HEK293T (cell line): Measurements from ENCODE around the gene RNF217.

Experiments
- ARNT ChIP-seq: fragments of 450-650 bp; IDR thresholded peaks from 2 replicates; pipeline ENCODE4 v1.6.1; 2017; ENCODE audit warnings: mild to moderate bottlenecking
- BHLHE40 ChIP-seq: fragments of 450-650 bp; IDR thresholded peaks from 2 replicates; pipeline ENCODE4 v1.6.1; 2016; ENCODE audit warnings: mild to moderate bottlenecking, moderate library complexity, borderline replicate concordance
- CTBP1 ChIP-seq: fragments of 450-650 bp; IDR thresholded peaks from 2 replicates; pipeline ENCODE4 v1.6.1; 2016; ENCODE audit warnings: borderline replicate concordance
- ELF4 ChIP-seq: fragments of 450-650 bp; IDR thresholded peaks from 2 replicates; pipeline ENCODE4 v1.6.1; 2017; ENCODE audit warnings: antibody characterized with exemption
- FOXK2 ChIP-seq: fragments of 450-650 bp; IDR thresholded peaks from 2 replicates; pipeline ENCODE4 v1.6.1; 2016; ENCODE audit warnings: mild to moderate bottlenecking
- FOXM1 ChIP-seq: fragments of 450-650 bp; IDR thresholded peaks from 2 replicates; pipeline ENCODE4 v1.6.1; 2017; ENCODE audit warnings: mild to moderate bottlenecking, borderline replicate concordance
- HDGF ChIP-seq: fragments of 450-650 bp; IDR thresholded peaks from 2 replicates; pipeline ENCODE4 v1.6.1; 2017; ENCODE audit warnings: antibody characterized with exemption, borderline replicate concordance
- L3MBTL2 ChIP-seq: fragments of 450-650 bp; conservative IDR thresholded peaks from 2 replicates; pipeline ENCODE4 v1.6.1; 2016; ENCODE audit warnings: mild to moderate bottlenecking
- LEF1 ChIP-seq: fragments of 450-650 bp; IDR thresholded peaks from 2 replicates; pipeline ENCODE4 v1.6.1; 2017; ENCODE audit warnings: mild to moderate bottlenecking, borderline replicate concordance
- PKNOX1 ChIP-seq: fragments of 450-650 bp; IDR thresholded peaks from 2 replicates; pipeline ENCODE4 v1.6.1; 2016
- SP1 ChIP-seq: fragments of 450-650 bp; IDR thresholded peaks from 2 replicates; pipeline ENCODE4 v1.6.1; 2017
- SUZ12 ChIP-seq: fragments of 450-650 bp; IDR thresholded peaks from 2 replicates; pipeline ENCODE4 v1.6.1; 2016; ENCODE audit warnings: mild to moderate bottlenecking

- no peak for TF ChIP-seq ELF4
- no peak; the same call in 1 of the 2 replicates for TF ChIP-seq BHLHE40
- peak; percentile 98 for TF ChIP-seq PKNOX1
- TF ChIP-seq CTBP1: peak; percentile 100
- peak; percentile 95 for TF ChIP-seq ARNT
- TF ChIP-seq FOXM1: peak; percentile 89; the same call in 1 of the 2 replicates
- TF ChIP-seq FOXK2: peak; percentile 95
- TF ChIP-seq SP1: no peak
- TF ChIP-seq SUZ12: no peak
- TF ChIP-seq LEF1: peak; percentile 99
- no peak for TF ChIP-seq HDGF
- no peak for TF ChIP-seq L3MBTL2
Observed at GRCh38 chr6:125050663-125051318, 88.6 kb downstream of the RNF217 start.
